GM21717 (cell line): ENCODE results near the gene SUN1.
A peak's percentile ranks its signal among the peaks of the same experiment; 100 is the strongest.

Experiments
- ATAC-seq: cut with Tn5 transposase; IDR thresholded peaks from one replicate; pipeline ENCODE4 v1.9.1; 2021; ENCODE audit warnings: mild to moderate bottlenecking, moderate library complexity; ENCODE audit not compliant: unreplicated experiment

The SUN1 gene

GRCh38 chr7:901041-901387 lies 68.7 kb downstream of the SUN1 start:
- ATAC-seq = no peak

GRCh38 chr7:901388-902154 lies 69.3 kb downstream of the SUN1 start:
- ATAC-seq = no peak

GRCh38 chr7:902996-903395 lies 70.7 kb downstream of the SUN1 start:
- no peak for ATAC-seq

- no peak for ATAC-seq
Measured at GRCh38 chr7:903921-904755, 71.9 kb downstream of the SUN1 start.

- no peak for ATAC-seq
Measured at GRCh38 chr7:904847-905246, 72.6 kb downstream of the SUN1 start.

GRCh38 chr7:906776-907157 lies 74.5 kb downstream of the SUN1 start:
- ATAC-seq = no peak

- ATAC-seq = no peak
Measured at GRCh38 chr7:907158-907980, 75.1 kb downstream of the SUN1 start.

GRCh38 chr7:908159-908581 lies 75.9 kb downstream of the SUN1 start:
- ATAC-seq = no peak

- ATAC-seq = peak; percentile 66
Measured at GRCh38 chr7:908591-909357, 76.5 kb downstream of the SUN1 start.

GRCh38 chr7:909358-910329 lies 77.4 kb downstream of the SUN1 start:
- no peak for ATAC-seq

GRCh38 chr7:910441-910861 lies 78.2 kb downstream of the SUN1 start:
- ATAC-seq = no peak

- ATAC-seq = no peak
Measured at GRCh38 chr7:910931-911431, 78.7 kb downstream of the SUN1 start.

GRCh38 chr7:911791-912480 lies 79.7 kb downstream of the SUN1 start:
- no peak for ATAC-seq

GRCh38 chr7:913736-914520 lies 81.7 kb downstream of the SUN1 start:
- ATAC-seq = no peak

GRCh38 chr7:914521-915194 lies 82.4 kb downstream of the SUN1 start:
- ATAC-seq = no peak

- no peak for ATAC-seq
Measured at GRCh38 chr7:915291-916218, 83.3 kb downstream of the SUN1 start.
